H9 (cell line): Measurements from ENCODE around the gene SV2C. TPM values are rescaled to one million over a fixed set of nuclear protein-coding genes. Genes with fewer than 3 reads are reported as not detected.

ENCODE experiments used
- DNase-seq: peaks from one replicate; pipeline ENCODE4 v3.0.0-alpha.2; 2017
- H2AFZ ChIP-seq: one replicate; pipeline ENCODE4 v1.6.1; 2013; ENCODE audit warnings: mild to moderate bottlenecking, low read length, control low read depth, moderate library complexity
- H2AK5ac ChIP-seq: 2 replicates; pipeline ENCODE4 v1.6.1; 2013; ENCODE audit warnings: low read length, control low read depth, mixed read lengths; ENCODE audit not compliant: insufficient read length
- H2BK120ac ChIP-seq: one replicate; pipeline ENCODE4 v1.6.1; 2013; ENCODE audit warnings: low read depth, mild to moderate bottlenecking, low read length, control low read depth, inconsistent platforms; ENCODE audit not compliant: poor library complexity, severe bottlenecking
- H2BK12ac ChIP-seq: 2 replicates; pipeline ENCODE4 v1.6.1; 2013; ENCODE audit warnings: low read length, control low read depth, mixed read lengths, low read depth; ENCODE audit not compliant: insufficient read length
- H2BK15ac ChIP-seq: 2 replicates; pipeline ENCODE4 v1.6.1; 2013; ENCODE audit warnings: low read depth, low read length, control low read depth
- H2BK20ac ChIP-seq: one replicate; pipeline ENCODE4 v1.6.1; 2013; ENCODE audit warnings: low read depth, mild to moderate bottlenecking, low read length, control low read depth, inconsistent platforms; ENCODE audit not compliant: poor library complexity, severe bottlenecking
- H2BK5ac ChIP-seq: 2 replicates; pipeline ENCODE4 v1.6.1; 2013; ENCODE audit warnings: low read length, control low read depth, mixed read lengths; ENCODE audit not compliant: insufficient read length
- H3K14ac ChIP-seq: 2 replicates; pipeline ENCODE4 v1.6.1; 2013; ENCODE audit warnings: low read length, control low read depth; ENCODE audit not compliant: insufficient read depth
- H3K18ac ChIP-seq: 2 replicates; pipeline ENCODE4 v1.6.1; 2013; ENCODE audit warnings: low read depth, mild to moderate bottlenecking, mixed read lengths, low read length, control low read depth; ENCODE audit not compliant: insufficient read length
- H3K23ac ChIP-seq: 2 replicates; pipeline ENCODE4 v1.6.1; 2013; ENCODE audit warnings: low read length, control low read depth, mixed read lengths, low read depth; ENCODE audit not compliant: insufficient read length
- H3K23me2 ChIP-seq: 2 replicates; pipeline ENCODE4 v1.6.1; 2013; ENCODE audit warnings: low read depth, mild to moderate bottlenecking, mixed read lengths, low read length, control low read depth; ENCODE audit not compliant: insufficient read length, poor library complexity, severe bottlenecking
- H3K27ac ChIP-seq: 2 replicates; pipeline ENCODE4 v1.5.1; 2013; ENCODE audit warnings: low read length, control low read depth, mixed read lengths, low read depth; ENCODE audit not compliant: insufficient read length
- H3K27me3 ChIP-seq: 2 replicates; pipeline ENCODE4 v1.6.1; 2013; ENCODE audit warnings: low read length, control low read depth, inconsistent platforms; ENCODE audit not compliant: insufficient read depth
- H3K4ac ChIP-seq: 2 replicates; pipeline ENCODE4 v1.6.1; 2013; ENCODE audit warnings: low read depth, mild to moderate bottlenecking, control low read depth, inconsistent platforms, low read length, moderate library complexity
- H3K4me1 ChIP-seq: 2 replicates; pipeline ENCODE4 v1.6.1; 2013; ENCODE audit warnings: low read length, control low read depth, inconsistent platforms; ENCODE audit not compliant: insufficient read depth
- H3K4me2 ChIP-seq: 2 replicates; pipeline ENCODE4 v1.6.1; 2013; ENCODE audit warnings: low read length, control low read depth, mixed read lengths; ENCODE audit not compliant: insufficient read length, insufficient read depth
- H3K56ac ChIP-seq: 2 replicates; pipeline ENCODE4 v1.6.1; 2013; ENCODE audit warnings: low read depth, mild to moderate bottlenecking, mixed read lengths, low read length, control low read depth; ENCODE audit not compliant: insufficient read length
- H3K79me1 ChIP-seq: 2 replicates; pipeline ENCODE4 v1.6.1; 2013; ENCODE audit warnings: low read depth, mild to moderate bottlenecking, moderate library complexity, low read length, control low read depth, inconsistent platforms; ENCODE audit not compliant: insufficient read depth, poor library complexity, severe bottlenecking
- H3K79me2 ChIP-seq: 2 replicates; pipeline ENCODE4 v1.6.1; 2013; ENCODE audit warnings: low read length, control low read depth, inconsistent platforms; ENCODE audit not compliant: insufficient read depth
- H3K9ac ChIP-seq: 2 replicates; pipeline ENCODE4 v1.6.1; 2013; ENCODE audit warnings: low read length, control low read depth, mixed read lengths; ENCODE audit not compliant: insufficient read length; ENCODE audit errors: extremely low read depth
- H3K9me3 ChIP-seq: one replicate; pipeline ENCODE4 v1.6.1; 2013; ENCODE audit warnings: low read depth, low read length, inconsistent platforms; ENCODE audit not compliant: control insufficient read depth
- H3T11ph ChIP-seq: one replicate; pipeline ENCODE4 v1.6.1; 2013; ENCODE audit warnings: mild to moderate bottlenecking, low read length, control low read depth, inconsistent platforms
- H4K20me1 ChIP-seq: one replicate; pipeline ENCODE4 v1.6.1; 2013; ENCODE audit not compliant: control insufficient read depth, insufficient read length, insufficient read depth
- H4K5ac ChIP-seq: 2 replicates; pipeline ENCODE4 v1.6.1; 2013; ENCODE audit warnings: low read depth, mild to moderate bottlenecking, mixed read lengths, low read length, control low read depth; ENCODE audit not compliant: insufficient read length
- H4K8ac ChIP-seq: replicated peaks from 2 replicates; pipeline ENCODE4 v1.6.1; 2013; ENCODE audit warnings: low read length, control low read depth, mixed read lengths, low read depth; ENCODE audit not compliant: insufficient read length
- H4K91ac ChIP-seq: 2 replicates; pipeline ENCODE4 v1.6.1; 2013; ENCODE audit warnings: low read depth, mild to moderate bottlenecking, moderate library complexity, mixed read lengths, low read length, control low read depth; ENCODE audit not compliant: insufficient read length
- H3K27ac Mint-ChIP-seq, 3 experiments: 2 replicates in 2 of 3; 3 replicates in 1 of 3; pipeline ENCODE4 v1.8.0; 2020 to 2021; ENCODE audit warnings: mixed read lengths in 3 of 3, mild to moderate bottlenecking in 1 of 3, moderate library complexity in 1 of 3
- H3K27me3 Mint-ChIP-seq: 2 replicates; pipeline ENCODE4 v1.8.0; 2021; ENCODE audit warnings: low read depth, mild to moderate bottlenecking, moderate library complexity, mixed read lengths
- H3K36me3 Mint-ChIP-seq, 3 experiments: 2 replicates in 2 of 3; 3 replicates in 1 of 3; pipeline ENCODE4 v1.8.0; 2020 to 2021; ENCODE audit warnings: low read depth in 3 of 3, mixed read lengths in 3 of 3; ENCODE audit not compliant: insufficient read depth in 1 of 3
- H3K4me1 Mint-ChIP-seq, 2 experiments: 2 replicates each; pipeline ENCODE4 v1.8.0; 2020; ENCODE audit warnings: mixed read lengths in 2 of 2
- H3K4me3 Mint-ChIP-seq, 2 experiments: 2 replicates in 1 of 2; 3 replicates in 1 of 2; pipeline ENCODE4 v1.8.0; 2020 to 2021; ENCODE audit warnings: mild to moderate bottlenecking in 2 of 2, mixed read lengths in 2 of 2, moderate library complexity in 1 of 2
- H3K9me3 Mint-ChIP-seq, 2 experiments: 2 replicates in 1 of 2; 3 replicates in 1 of 2; pipeline ENCODE4 v1.8.0; 2020; ENCODE audit warnings: mild to moderate bottlenecking in 2 of 2, mixed read lengths in 2 of 2, moderate library complexity in 1 of 2
- WGBS: extraction: QIAGEN DNeasy Blood & Tissue Kit; methylation state at CpG from one replicate; pipeline ENCODE4 v1.1.7; 2013; ENCODE audit warnings: missing lambda C conversion rate, low lambda C conversion rate, mixed read lengths; ENCODE audit not compliant: insufficient read length; ENCODE audit errors: extremely low coverage; 5-methylcytosine and 5-hydroxymethylcytosine counted together
- total RNA-seq: library from RNA; stranded (reverse); gene quantifications from 2 replicates; pipeline ENCODE4 v1.2.1, GENCODE V29; 2021
- TF ChIP-seq, protein P1 (sequence below): fragments of 200-600 bp; sonication (generic); conservative IDR thresholded peaks from 3 replicates; pipeline ENCODE4 v1.8.0; 2021; ENCODE audit warnings: antibody characterized with exemption, mild to moderate bottlenecking

The SV2C gene
- total RNA-seq, 1 experiment from 2014 or later: 0.09 TPM

- Histone ChIP-seq H3K4me1 (peaks cover 5% of the 10 kb centered on the region; the same call in 1 of the 2 replicates), H3K27ac (no peak overlapping the region), H4K91ac (no peak overlapping the region), H3K79me2 (no peaks in the 10 kb centered on the region), H3K9me3 (no peaks in the 10 kb centered on the region), H3K18ac (no peak overlapping the region), H2BK20ac (no peak overlapping the region), H3K27me3 (no peaks in the 10 kb centered on the region), H3K56ac (no peak overlapping the region), H4K20me1 (no peaks in the 10 kb centered on the region), H3K79me1 (no peaks in the 10 kb centered on the region), H2AFZ (no peak overlapping the region), H2BK15ac (no peak overlapping the region), H3K14ac (no peak overlapping the region), H3K4ac (no peak overlapping the region), H2BK12ac (no peak overlapping the region), H4K8ac (no peak overlapping the region), H3K4me2 (no peak overlapping the region), H4K5ac (no peak overlapping the region), H3K9ac (no peak overlapping the region), H3K23ac (no peak overlapping the region), H2AK5ac (no peak overlapping the region), H3K23me2 (no peaks in the 10 kb centered on the region), H2BK120ac (no peak overlapping the region), H3T11ph (no peak overlapping the region), H2BK5ac (no peak overlapping the region)
- no CpG with 5 or more reads among the region's 2 CpGs for WGBS
- TF ChIP-seq, protein P1, sequence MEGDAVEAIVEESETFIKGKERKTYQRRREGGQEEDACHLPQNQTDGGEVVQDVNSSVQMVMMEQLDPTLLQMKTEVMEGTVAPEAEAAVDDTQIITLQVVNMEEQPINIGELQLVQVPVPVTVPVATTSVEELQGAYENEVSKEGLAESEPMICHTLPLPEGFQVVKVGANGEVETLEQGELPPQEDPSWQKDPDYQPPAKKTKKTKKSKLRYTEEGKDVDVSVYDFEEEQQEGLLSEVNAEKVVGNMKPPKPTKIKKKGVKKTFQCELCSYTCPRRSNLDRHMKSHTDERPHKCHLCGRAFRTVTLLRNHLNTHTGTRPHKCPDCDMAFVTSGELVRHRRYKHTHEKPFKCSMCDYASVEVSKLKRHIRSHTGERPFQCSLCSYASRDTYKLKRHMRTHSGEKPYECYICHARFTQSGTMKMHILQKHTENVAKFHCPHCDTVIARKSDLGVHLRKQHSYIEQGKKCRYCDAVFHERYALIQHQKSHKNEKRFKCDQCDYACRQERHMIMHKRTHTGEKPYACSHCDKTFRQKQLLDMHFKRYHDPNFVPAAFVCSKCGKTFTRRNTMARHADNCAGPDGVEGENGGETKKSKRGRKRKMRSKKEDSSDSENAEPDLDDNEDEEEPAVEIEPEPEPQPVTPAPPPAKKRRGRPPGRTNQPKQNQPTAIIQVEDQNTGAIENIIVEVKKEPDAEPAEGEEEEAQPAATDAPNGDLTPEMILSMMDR: no peak
- DNase-seq: no peak
- Mint-ChIP-seq H3K27me3 (peaks cover 15% of the 10 kb centered on the region), H3K4me1 (peaks cover 36% of the 10 kb centered on the region in 2 experiments), H3K9me3 (peaks cover 15 to 16% of the 10 kb centered on the region in 2 experiments), H3K27ac (no peak overlapping the region), H3K4me3 (no peak overlapping the region; a peak in 1 of 5 replicates), H3K36me3 (peaks cover 11 to 16% (median 13%) of the 10 kb centered on the region in 3 experiments)
Observed at GRCh38 chr5:76332611-76333205, 249.5 kb downstream of the SV2C start.
